Dermis blood vessel endothelial cell (primary cell): ENCODE results near the gene MAP7D3. TPM values are rescaled to one million over a fixed set of nuclear protein-coding genes. Genes with fewer than 3 reads are reported as not detected.
"Not testable (repeated sequence)": the region's sequence is repeated elsewhere in the genome, so short reads cannot be mapped to it uniquely, and the experiment has no call there.

Experiments
- DNase-seq: peaks from one replicate; pipeline ENCODE4 v3.0.0; 2010
- total RNA-seq: library from RNA; depleted of rRNA; stranded (reverse); fragments of >200 nt; gene quantifications from 2 replicates; pipeline ENCODE4 v1.2.3, GENCODE V29; 2014

MAP7D3 gene
- total RNA-seq = 17.2 and 24.6 TPM in 2 replicates

GRCh38 chrX:136251041-136251991 lies at the start of gene MAP7D3:
Gene MAP7D3, minus strand, starts transcription at chrX:136251400. Its CDS starts 42 bp downstream, at chrX:136251358.
- peak; percentile 68 for DNase-seq

- DNase-seq = not testable (repeated sequence)
Measured at GRCh38 chrX:136300721-136301120, 49.5 kb upstream of the MAP7D3 start, which contains the start of gene ADGRG4. Gene ADGRG4, plus strand, starts transcription at chrX:136300963. Its CDS starts 7,815 bp downstream, at chrX:136308778.

- no peak for DNase-seq
Measured at GRCh38 chrX:136295380-136295779, 44.2 kb upstream of the MAP7D3 start.

GRCh38 chrX:136292656-136293055 lies 41.5 kb upstream of the MAP7D3 start:
- DNase-seq = no peak

- DNase-seq = peak; percentile 24
Measured at GRCh38 chrX:136291824-136292223, 40.6 kb upstream of the MAP7D3 start.

- not testable (repeated sequence) for DNase-seq
Measured at GRCh38 chrX:136286375-136286774, 35.2 kb upstream of the MAP7D3 start.

DNA sequence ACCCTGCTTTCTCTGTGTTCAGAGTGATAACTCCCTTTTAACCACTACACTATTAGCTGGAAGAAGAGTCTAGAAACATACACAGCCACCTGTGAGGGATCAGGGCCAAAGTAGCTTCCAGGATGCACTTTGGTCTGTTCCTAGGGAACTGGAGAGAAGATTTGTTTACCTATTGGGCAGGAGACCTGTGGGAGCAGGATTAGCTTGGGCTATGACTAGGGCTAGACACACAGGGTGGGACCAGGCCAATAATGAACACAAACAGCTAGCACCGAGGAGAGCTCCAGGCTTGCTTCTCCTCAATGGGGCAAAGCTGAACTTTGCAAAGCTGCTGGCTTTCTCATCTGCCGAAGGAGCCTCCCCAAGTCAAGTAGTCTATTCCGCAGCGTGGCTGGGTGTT lies 24.4 kb upstream of the MAP7D3 start:
- DNase-seq = no peak

GRCh38 chrX:136273986-136274385 lies 22.8 kb upstream of the MAP7D3 start:
- DNase-seq = no peak

GRCh38 chrX:136272325-136272724 lies 21.1 kb upstream of the MAP7D3 start:
- DNase-seq = no peak

DNA sequence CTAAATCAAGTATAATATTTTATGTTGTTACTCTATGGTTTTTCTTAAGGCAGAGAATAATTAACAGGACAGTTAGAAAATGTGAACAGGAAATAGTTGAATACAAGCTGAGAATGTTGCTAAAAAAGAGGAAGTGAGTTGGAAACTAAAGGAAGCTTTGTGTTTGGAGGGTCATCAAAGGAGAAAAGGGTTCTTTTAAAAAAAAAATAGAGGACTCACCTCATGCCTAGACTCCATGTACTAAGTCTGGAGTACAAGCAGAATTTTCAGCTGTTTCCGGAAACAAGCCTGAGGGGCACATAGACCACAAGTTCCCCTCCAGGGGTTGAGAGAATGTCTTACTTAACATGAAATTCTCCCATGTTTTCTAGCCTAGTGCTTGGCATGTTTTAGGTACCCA lies 20.1 kb upstream of the MAP7D3 start:
- DNase-seq = peak; percentile 39

GRCh38 chrX:136269921-136270320 lies 18.7 kb upstream of the MAP7D3 start:
- peak; percentile 57 for DNase-seq

DNA sequence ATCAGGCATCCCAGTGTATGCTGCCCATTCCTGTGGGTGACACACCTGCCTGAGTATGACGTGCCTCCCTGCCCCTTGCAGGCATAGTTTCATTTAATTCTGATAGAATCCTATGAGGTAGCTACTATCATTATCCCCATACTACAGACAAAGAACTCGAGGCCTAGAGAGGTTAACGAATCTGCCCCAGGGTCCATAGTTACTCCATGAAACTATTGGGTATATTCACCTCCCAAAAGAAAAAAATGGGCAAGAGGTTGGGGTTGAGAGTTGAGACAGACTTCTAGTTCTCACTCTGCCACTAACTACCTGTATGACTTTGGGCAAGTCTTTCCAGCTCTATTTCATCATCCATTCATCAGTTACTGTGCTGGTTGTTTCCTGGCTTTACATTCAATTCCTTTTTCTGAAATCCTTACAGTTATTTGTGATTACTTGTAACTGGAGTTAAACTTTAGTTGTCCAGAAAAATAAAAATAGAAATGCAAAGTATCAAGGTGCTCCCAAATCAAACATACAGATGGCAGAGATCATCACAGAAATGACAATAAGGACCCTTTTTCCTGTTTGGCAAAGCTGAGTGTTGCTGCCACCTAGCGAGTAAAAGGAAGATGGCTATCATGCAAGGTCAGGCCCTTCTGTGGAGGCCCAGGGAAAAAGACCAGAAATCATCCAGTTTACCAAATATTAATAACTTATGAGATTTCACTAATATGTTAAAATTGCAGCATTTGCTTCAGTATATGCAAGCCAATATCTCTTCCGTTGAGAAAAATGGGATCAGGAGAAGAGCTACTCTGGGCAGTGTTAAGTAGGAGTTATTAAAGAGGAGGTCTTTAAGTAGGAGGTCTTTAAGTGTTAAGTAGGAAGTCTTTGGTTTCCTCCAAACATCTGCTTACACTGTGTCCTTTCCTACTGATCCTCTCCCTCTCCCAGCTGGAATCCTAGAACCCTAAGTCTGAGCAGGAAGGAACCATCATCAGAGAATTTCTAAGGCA lies 17.1 kb upstream of the MAP7D3 start:
- DNase-seq = peak; percentile 71

- DNase-seq = no peak
Measured at GRCh38 chrX:136266828-136267227, 15.6 kb upstream of the MAP7D3 start.

DNA sequence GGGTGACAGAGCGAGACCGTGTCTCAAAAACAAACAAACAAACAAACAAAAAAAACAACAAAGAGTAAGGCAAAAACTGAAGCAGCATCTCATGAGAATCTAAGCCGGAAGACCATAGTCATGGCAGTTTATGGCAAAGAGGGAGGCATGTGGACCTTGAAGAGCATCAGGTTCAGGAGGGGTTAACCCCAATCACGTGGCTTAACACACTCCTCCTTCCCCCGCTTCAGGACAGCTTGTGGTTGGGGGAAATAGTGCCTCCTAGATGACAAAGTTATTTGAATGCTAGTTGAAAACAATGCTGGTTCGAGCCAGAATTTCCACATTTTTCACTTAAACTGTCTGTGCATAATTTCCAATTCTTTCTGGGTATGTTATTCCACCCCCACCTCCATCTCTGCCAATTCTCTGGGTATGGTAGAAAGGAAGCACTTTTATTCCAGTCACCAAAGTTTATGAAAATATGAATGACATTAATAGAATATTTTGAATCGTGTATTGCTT lies 11.7 kb upstream of the MAP7D3 start:
- no peak for DNase-seq

DNA sequence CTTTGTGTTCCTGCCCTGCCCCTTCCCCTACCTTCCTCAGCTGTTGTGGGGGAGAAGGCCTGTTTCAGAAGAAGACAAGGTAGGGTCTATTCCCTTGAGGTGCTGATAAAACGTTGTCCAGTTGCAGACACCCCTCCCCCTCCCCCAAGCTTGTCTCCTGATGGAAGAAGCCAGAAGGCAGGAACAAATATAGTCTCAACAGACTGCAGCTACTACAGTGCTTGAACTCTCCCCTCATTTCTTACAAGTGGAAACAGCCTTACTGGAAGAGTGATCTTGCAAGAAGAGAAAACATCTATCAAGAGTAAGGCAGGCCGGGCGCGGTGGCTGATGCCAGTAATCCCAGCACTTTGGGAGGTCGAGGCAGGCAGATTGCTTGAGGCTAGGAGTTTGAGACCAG lies 11.0 kb upstream of the MAP7D3 start:
- DNase-seq = no peak

DNA sequence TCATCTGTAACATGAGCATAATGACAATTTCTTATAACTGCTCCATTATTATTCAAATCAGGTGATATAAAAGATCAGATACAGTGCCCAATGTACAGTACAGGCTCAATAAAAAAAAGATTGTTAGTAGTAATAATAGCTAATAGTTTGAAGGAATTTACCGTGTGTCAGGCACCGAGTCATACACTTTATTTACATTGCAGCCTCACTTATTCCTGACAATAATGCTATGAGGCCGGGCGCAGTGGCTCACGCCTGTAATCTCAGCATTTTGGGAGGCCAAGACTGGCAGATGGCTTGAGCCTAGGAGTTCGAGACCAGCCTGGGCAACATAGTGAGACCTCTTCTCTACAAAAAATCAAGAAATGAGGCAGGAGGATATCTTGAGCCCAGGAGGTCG lies 10.1 kb upstream of the MAP7D3 start:
- DNase-seq = no peak

GRCh38 chrX:136260776-136261175 lies 9.6 kb upstream of the MAP7D3 start:
- DNase-seq = peak; percentile 74

DNA sequence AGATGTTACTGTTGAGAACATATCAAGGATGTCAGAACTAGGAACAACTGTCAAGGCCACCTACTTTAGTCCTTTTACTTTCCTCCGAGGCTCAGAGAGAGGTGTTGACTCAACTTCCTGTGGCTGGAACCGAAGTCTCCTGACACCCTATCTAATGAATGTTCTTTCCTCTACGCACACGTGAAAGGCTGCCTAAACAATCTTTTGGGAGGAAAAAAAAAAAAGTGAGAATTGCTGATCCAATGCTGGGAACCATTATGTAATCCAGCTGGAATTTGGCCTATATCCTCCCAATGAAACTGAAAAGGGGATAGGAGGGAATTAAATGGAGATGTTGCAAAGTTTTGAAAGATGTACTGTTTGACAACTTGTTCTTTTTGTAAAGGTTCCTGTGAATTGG lies 8.3 kb upstream of the MAP7D3 start:
- DNase-seq = peak; percentile 86

- DNase-seq = no peak
Measured at GRCh38 chrX:136258951-136259350, 7.8 kb upstream of the MAP7D3 start.

DNA sequence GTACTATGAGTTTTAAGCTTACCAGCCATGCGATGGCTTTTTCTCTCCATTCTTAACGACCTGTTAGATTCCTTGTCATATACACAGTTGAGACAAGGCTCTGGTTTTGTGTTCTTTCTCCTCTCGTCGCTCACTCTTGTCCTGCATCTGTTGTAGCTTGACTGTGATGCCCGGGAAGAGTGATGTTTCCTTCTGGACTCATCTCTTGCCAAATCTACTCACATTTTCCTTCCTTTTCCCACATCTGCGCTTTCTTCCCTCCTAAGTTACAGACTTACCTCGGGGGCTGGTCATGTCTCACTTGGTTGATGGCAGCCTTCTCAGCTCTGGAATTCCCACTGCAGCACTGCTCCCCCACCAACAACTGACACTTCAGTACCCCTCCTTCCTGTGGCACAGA lies 4.8 kb upstream of the MAP7D3 start:
- peak; percentile 20 for DNase-seq

GRCh38 chrX:136255541-136255940 lies 4.3 kb upstream of the MAP7D3 start:
- no peak for DNase-seq

- DNase-seq = peak; percentile 40
Measured at GRCh38 chrX:136250191-136251040, 784 bp downstream of the MAP7D3 start.
